GM18520 (cell line): ENCODE results near the gene IGSF9.
A peak's percentile ranks its signal among the peaks of the same experiment; 100 is the strongest.
"Not testable (repeated sequence)": the region's sequence is repeated elsewhere in the genome, so short reads cannot be mapped to it uniquely, and the experiment has no call there.

ENCODE experiments used
- ATAC-seq: cut with Tn5 transposase; IDR thresholded peaks from one replicate; pipeline ENCODE4 v1.9.1; 2021; ENCODE audit not compliant: unreplicated experiment

IGSF9 gene

DNA sequence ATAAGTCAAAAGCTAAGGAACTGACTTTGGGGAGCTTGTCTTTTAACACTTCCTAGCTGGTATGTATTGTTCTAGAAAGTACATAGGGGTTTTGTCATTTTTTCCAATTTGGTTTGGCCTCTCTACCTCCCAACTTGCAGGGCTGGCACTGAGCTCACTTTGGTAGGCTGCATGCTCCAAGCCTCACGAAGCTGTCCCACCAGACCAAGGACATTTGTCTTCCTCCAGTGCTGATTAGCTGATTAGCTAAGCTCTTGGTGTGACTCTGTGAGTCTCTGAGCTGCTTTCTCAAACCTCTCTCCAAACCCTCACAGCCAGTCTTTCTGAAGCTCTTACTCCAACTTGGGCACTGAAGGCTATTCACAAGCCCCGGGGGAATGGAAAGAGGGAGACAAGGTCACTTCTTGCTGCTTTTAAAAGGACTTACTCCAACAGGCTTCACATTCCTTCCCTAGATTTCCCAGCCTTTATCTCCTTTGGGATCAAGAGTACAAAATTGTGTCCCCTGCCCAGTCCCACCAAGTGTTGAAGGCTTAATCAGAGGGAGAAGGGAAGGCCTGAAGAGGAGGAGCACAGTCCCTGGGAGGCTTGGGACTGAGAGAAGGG is 44.6 kb downstream of the IGSF9 start:
- no peak for ATAC-seq

DNA sequence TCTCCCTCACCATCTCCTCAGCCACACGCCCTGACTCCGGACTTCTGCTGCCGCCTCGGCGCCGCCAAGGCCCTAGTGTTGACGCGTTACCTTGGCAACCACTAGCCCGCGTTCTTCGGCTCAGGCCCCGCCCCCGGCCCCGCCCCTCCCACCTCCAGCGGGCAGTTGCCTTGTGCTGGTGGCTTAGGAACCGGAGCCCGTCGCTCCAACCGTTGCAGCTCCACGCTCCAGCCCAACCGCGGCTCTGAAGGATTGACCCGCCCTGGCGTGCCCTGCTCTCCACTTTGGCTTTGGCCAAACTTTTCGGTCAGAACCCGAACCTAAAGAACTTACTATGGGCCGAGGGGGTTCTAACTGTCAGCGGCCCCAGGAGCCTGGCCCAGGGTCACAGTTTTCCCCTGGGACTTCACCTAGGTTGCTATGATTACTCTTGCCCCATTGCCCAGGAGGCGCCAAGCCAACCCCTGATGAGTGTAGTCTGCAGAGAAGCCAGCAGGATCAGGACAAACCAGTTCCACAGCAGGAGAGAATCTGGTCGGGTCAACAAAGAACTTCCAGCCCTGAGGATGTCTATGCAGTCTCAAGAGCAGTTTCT is 45.2 kb downstream of the IGSF9 start, which contains the start of gene CFAP45:
TSS of gene CFAP45 (minus strand) at position 80 of the 595 bp plus-strand sequence. CDS start at position 13, 67 bp downstream.
- no peak for ATAC-seq

DNA sequence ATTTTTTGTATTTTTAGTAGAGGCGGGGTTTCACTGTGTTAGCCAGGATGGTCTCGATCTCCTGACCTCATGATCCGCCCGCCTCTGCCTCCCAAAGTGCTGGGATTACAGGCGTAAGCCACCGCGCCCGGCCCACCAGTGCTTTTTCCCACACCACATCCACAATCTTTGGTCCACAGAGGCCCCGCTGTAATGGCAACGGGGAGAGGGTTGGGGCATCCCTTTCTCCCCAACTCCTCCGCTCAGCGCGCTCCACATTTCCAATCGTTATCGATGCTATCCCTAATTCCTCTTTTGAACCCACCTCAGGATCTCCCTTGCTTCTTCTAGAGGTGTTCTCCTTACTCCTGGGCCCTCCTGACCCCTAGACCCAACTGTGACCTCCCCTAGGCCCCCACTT is 45.8 kb downstream of the IGSF9 start:
- ATAC-seq = not testable (repeated sequence)

DNA sequence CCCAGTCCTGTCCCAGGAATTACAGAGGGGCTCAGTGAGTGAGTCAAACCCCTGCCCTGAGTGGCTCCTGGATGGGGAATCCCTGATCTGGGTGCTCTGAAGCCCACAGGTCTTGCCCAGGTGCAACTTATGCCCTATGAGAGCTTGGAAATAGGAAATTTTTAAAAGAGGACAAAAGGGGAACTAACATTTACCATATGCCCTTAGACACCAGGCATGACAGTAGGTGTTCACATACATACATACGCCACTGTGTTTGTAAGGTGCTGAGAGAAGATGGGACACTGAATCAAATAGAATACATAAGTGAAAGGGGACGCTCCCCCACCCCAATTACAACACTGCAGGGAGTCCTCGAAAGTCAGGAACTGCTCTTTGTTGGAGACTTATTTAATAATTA is 46.9 kb downstream of the IGSF9 start:
- ATAC-seq = no peak

DNA sequence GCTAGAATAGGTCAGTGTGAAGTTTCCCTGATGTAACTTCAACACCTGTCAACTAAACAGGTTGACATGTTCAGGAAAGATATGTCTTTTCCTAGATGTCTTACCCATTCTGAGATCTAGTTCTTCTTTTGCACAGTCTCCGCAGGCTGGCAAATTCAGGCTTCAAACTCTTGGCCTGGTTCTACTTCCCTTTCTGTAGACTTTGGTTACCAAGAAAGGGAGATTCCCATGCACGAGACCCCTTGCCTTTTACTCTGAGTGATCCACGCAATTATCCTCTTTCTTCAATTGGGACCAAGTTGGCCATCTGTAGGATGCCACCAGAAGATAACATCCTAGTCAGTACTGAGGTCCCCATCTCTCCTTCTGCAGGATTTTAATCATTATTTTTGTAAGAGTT is 47.5 kb downstream of the IGSF9 start:
- ATAC-seq = no peak

DNA sequence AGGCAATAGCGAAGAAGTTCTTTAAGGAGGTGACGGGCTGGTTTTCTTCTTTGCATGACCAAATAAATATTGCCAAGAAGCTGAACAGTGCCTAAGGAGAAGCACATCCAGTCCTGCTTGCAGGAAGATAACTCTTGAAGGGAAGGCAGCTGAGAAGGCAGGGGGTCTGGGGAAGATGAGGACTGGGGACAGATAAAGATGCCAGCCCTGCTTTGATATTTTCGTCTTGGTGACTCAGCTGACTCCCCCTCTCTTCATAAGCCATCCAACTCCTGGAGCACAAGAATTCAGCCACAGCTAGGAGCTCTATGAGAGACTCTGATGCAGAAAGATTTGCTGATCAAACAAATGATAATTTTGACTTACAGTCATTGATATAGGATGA is 48.9 kb downstream of the IGSF9 start:
- ATAC-seq = no peak

DNA sequence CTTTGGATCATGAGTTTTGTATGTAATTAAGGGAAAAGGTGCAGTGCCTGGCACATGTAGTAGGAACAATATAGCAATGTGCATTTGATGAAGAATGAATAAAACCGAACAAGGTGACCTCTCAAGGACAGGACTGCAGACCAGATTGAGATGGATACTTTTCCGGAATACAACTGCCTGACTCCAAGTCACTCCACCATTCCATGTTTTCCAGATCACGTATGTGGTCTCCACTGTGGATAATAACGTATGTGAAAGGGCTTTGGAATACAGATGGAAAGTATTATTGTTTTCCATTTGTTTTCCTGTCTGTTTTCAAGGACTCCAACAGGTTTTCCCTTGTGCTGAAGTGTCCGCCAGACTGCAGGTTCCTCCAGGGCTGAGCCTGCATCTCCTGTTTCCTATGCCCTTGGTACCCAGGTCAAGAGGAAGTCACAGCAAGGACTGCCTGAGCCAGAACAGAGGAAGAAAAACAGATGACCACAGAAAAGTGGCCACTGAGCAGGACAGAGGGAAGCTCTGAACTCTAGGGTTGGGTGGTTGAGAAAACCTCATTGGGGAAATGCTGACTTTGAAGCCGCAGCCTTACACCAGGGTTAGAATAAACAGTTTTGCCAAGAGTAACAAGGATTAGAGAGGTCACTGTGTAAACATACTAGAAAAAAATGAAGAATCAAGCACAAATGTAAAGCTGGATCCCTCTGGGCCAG is 49.4 kb downstream of the IGSF9 start:
- ATAC-seq = no peak

DNA sequence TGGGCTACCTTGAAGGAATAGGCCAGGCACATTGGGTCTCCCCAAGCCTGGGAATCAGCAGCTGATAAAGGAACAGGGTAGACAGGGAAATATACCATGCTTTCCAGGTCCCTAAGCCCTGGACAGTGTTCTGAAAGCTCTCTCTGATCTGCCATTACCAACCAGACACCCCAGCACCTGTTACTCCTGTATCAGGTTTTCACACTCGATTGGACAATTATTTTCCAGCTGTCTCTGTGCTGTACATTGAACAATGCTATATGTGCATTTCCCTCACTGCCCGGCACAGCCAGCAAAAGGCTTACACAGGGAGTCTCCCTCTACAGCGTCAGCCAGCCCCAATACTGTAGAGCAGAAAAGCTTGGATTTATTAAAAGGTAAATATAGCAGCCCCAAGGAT is 50.1 kb downstream of the IGSF9 start:
- ATAC-seq = no peak

DNA sequence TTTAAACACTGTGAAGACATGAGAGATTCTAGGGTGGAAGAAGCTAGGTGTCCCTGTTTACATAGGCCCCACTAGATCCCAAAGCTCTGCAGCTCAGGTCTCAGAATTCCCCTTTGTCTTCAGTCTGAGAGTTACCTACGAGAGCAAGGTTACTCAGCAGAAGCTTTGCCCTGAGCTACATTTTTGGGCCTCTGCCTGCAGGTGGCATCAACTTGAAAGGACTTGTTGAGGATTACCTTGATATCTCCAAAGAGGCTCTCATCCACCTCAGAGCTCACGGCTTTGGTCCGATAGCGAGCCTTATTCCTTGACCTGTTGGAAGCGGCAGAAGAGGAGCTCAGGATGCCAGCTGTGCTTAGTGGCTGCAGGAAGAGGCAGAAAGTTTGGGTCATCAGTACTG is 52.5 kb downstream of the IGSF9 start:
- no peak for ATAC-seq

DNA sequence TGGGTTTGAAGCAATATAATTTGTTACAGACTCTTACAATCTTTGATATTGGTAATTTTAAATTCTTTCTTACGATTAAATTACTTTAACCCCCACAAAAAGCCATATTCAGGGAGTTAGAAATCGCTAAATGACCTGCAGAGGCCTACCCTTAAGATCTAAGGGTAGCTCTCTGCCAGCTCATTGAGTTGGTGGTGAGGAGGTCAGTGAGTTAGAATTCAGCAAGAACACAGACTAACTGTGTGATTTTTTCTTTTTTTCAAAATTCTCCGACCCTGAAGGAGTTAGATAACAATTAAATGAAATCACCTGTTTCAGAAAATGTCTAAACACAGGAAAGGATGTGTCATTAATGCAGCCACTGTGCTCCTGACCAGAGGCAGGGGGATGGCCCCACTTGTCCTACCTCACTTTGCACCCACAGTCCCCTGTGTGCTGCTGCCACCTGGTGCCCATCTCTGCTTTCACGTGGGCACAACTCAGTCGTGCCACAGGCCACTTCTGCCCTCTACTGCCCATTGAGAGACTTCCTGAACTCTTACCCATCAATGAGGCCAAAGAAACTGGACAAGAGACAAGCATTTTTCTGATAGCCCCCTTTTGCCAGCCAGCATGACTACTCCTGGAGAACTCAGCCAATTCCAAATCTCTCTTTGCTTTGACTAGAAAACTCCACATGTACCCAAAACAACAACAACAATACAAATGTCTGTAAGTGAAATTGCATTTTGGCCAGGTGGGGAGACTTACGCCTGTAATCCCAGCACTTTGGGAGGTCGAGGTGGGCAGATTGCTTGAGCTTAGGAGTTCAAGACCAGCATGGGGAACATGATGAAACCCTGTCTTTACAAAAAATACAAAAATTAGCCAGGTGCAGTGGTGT is 53.9 kb downstream of the IGSF9 start:
- peak; percentile 81 for ATAC-seq

DNA sequence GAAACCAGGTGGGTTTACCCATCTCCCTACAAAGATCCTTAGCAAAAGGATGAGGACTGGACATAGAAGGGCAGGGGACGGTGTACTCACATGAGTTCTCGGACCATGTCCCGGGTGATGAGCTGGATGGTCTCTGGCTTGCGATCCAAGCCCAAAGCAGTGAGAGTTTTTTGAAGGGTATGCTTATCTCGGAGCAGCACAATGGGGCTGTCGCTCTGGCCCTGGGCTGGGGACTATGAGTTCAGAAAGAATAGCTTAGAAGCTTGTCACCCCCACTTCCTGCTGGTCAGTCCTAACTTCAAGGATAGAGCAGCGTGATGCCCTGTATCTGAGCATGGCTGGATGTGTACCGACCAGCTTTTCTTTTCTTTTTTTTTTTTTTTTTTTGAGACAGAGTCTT is 55.0 kb downstream of the IGSF9 start:
- ATAC-seq = no peak

DNA sequence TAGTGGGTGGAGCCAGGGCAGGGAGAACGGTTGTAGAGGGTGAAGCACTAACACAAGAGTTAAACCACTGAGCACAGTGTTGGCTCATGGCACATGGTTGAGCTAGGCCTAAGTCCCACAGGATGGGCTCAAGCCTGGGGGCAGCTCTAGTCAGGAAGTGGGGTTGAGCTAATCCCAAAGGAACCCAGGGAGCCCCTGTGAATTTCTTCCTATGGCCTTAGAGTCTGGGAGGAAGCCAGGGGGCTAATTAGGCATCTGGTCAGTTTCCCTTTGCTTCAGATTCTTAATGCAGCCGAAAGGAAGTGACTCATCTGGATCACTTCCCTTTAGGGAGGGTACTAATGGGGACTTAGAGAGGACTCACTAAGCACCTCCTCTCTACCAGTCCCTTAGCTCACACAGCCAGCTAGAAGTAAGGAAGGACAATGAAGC is 55.6 kb downstream of the IGSF9 start:
- peak; percentile 75 for ATAC-seq

DNA sequence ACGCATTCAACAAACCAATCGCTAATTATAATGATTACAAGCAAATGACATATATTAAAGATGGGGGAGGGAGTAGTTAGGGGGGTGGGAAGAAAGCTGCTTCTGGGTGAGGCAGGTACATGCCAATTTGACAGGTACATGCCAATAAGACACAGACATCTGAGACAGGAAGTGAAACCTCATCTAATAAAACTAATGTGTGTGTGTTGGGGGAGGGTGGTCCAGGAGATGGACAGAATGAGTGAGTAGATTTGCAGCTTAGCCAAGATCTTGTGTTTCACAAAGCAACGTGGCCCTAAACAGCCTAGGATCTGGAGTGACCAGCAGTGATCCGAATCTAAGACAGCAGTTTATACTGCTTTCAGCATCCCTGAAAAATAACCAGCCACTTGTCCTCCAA is 56.2 kb downstream of the IGSF9 start:
- no peak for ATAC-seq

DNA sequence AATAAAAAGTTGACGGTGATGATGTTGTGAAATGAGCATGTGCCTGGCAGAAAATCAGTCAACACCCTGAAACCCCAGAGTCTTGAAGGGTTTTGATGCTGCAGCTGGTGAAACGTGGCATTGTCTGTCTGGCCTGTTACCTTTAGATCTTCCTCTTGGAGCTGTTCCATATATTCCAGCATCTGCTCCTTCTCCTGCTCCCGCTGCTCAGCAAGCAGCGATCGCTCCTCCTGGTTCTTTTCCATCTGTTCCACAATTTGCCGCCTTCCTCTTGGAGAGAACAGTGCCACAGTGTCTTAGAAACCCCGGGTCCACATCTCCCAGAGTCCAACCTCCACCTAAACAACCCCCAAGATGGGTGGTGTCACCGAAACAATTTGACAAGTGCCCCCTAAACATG is 61.1 kb downstream of the IGSF9 start:
- no peak for ATAC-seq

DNA sequence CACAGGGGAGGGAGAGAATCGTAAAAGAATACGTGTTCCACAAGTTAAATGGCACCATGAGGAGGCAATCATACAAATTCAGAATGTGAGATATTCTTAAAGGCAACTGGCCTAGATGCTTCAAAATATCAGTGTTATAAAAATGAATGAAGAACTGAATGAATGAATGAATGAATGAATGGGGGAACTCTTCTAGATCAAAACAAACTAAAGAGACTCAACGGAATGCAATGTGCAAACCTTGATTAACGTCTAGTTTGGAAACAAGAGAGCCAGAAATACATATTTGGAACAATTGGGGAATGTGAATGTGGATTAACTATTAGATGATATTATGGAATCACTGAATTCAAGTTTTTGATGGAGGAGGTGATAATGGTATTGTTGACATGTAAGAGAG is 62.3 kb downstream of the IGSF9 start:
- ATAC-seq = no peak

DNA sequence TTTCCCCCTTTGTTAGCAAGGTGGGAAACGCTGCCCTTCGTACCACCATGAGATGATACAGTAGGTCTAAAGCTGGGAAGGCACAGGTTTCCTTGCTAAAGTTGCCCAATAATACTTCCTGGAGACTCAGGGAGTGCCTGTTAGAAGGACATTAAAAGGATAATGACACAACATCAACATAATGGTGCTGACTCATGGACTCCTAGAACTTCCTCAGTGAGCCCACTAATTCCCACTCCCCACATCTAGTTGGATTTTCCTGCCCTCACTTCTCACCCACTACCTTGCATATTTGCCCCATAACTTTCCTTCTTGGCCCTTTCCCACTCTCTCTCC is 62.9 kb downstream of the IGSF9 start:
- ATAC-seq = no peak

DNA sequence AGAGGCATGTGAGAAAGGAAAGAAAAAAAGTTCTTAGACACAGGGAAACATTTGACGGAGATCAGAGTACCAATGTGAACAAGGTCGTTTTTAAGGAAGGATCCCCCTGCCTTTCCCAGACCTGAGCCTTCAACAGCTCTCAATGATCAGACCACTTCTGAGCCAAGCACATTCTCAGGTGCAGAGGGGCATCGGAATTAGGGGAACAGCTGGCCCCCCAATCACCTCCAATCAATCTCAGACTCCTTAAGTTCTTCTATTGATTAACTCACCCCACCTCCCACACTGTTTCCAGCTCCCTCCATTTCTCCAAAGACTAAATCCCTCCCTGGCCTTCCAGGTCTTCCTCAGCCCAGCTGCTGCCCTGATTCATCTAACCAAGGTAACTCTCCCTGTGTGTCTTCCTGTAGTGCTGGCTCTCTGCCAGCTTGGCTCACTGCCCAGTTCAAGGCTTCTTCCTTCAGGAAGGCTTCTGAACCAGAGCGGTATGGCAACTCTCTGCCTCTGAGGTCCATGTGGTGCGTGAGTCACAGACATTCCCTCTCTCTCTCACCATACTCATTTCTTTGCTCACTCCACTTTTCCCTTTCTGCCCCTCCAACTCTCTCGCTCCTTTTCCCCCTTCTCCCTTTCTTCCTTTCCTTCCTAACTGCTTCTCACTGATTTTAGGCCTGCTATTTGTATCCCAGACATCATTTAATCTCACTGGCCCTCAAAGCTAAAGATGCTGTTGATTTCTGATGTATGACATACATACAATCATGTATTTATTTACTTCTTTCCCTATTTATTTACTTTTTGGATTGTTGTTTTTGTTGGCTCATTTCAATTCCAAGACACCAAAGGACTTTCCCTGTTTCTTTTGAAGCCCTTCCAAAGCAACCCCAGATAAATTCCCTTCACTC is 63.5 kb downstream of the IGSF9 start:
- no peak for ATAC-seq

DNA sequence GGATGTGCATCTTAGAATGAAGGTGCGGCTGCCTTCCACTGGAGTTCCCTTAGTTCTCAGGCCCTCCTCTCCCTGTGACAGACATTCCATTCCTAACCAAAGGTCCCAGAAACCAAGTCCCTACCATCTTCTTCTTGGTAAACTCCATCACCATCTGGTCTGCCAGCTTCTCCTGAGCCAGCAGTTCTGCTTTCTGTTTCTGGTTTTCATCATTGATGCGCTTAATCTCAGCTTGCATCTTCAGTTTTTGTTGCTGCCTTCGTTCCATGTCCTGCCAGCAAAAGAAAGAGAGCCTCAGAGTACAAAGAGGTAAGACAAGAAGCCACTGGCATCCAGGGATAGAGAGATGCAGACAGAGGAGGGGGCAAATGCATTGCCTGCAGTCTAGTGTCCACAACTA is 65.0 kb downstream of the IGSF9 start:
- ATAC-seq = no peak

DNA sequence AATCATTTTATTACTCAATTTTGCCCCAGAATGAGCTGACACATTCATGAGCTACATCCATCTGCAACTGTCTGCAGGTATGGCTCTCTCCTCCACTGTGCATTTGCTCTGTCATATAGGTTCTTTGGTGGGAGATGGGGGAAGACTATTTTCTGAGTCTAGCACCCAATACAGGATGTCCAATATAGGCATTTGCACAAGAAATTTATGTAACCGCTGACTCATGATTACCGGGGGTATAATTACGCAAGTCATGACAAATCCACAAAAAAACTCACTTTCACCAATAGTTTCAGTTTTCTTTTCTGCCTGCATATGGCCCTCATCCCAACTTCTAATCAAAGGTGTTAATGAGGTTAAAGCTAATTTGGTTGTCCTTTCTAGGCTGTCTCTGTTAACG is 65.4 kb downstream of the IGSF9 start:
- ATAC-seq = no peak

DNA sequence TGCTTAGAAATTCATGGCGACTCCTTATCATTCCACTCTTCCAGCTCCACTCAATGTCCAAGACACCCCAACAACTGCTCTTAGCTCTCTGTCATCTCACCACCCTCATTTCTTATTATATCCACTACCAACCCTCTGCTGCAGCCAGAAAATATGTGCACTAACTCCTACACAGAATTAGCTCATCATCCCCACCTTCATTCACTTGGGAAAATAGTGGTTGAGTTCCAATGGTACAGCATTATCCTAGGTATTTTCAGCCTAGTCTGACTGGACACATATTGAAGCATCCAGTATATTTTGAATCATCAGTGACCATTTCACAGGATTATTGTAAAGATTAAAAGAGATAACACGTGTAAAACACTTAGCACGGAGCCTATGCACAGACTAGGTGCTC is 66.3 kb downstream of the IGSF9 start:
- ATAC-seq = no peak
